GM12874 (cell line): ENCODE measurements around the gene MMP3.
A peak's percentile ranks its signal among the peaks of the same experiment; 100 is the strongest.

Experiments
- CTCF ChIP-seq: IDR thresholded peaks from 2 replicates; pipeline ENCODE4 v1.5.1; 2011; ENCODE audit warnings: low read depth, mild to moderate bottlenecking, control low read depth, low read length, moderate library complexity; ENCODE audit not compliant: insufficient read depth

Gene MMP3

GRCh38 chr11:102812188-102812587 is 31.2 kb downstream of the MMP3 start:
- no peak for TF ChIP-seq CTCF

- TF ChIP-seq CTCF = peak; percentile 14; the same call in 1 of the 2 replicates
Measured at GRCh38 chr11:102810950-102811660, 32.3 kb downstream of the MMP3 start.

- TF ChIP-seq CTCF = no peak
Measured at GRCh38 chr11:102809971-102810370, 33.4 kb downstream of the MMP3 start.

GRCh38 chr11:102807921-102808320 is 35.5 kb downstream of the MMP3 start:
- peak; percentile 65; the same call in 1 of the 2 replicates for TF ChIP-seq CTCF

GRCh38 chr11:102806296-102806695 is 37.1 kb downstream of the MMP3 start:
- TF ChIP-seq CTCF = no peak

- TF ChIP-seq CTCF = no peak
Measured at GRCh38 chr11:102802341-102802740, 41.1 kb downstream of the MMP3 start.

- TF ChIP-seq CTCF = no peak
Measured at GRCh38 chr11:102800767-102801166, 42.6 kb downstream of the MMP3 start.
